ENCODE measurements around the gene CEP170B.

The CEP170B gene

GRCh38 chr14:104867371-104868059, 2.4 kb downstream of the CEP170B start:
- no peak for DNase-seq (ENCODE audit: low read depth in 3 of 3)

GRCh38 chr14:104868060-104868740, 3.1 kb downstream of the CEP170B start:
- no peak for DNase-seq (ENCODE audit: low read depth in 3 of 3)

- no peak for DNase-seq (ENCODE audit: low read depth in 3 of 3)
These were observed 3.9 kb downstream of the CEP170B start for GRCh38 chr14:104868811-104869572.

GRCh38 chr14:104869669-104870367, 4.8 kb downstream of the CEP170B start:
- DNase-seq (ENCODE audit: low read depth in 3 of 3) = no peak

GRCh38 chr14:104870368-104871144, 5.5 kb downstream of the CEP170B start:
- DNase-seq (ENCODE audit: low read depth in 3 of 3) = peak in 1 of 3 experiments; percentile 51

GRCh38 chr14:104871145-104871655, 6.1 kb downstream of the CEP170B start:
- DNase-seq (ENCODE audit: low read depth in 3 of 3) = no peak

- DNase-seq (ENCODE audit: low read depth in 3 of 3) = no peak
These were observed 6.8 kb downstream of the CEP170B start for GRCh38 chr14:104871656-104872468.

GRCh38 chr14:104872469-104873341, 7.6 kb downstream of the CEP170B start:
- DNase-seq (ENCODE audit: low read depth in 3 of 3) = no peak

GRCh38 chr14:104873380-104874055, 8.4 kb downstream of the CEP170B start:
- no peak for DNase-seq (ENCODE audit: low read depth in 3 of 3)

- DNase-seq (ENCODE audit: low read depth in 3 of 3) = no peak
These were observed 9.1 kb downstream of the CEP170B start for GRCh38 chr14:104874110-104874531.

- no peak for DNase-seq (ENCODE audit: low read depth in 3 of 3)
These were observed 9.7 kb downstream of the CEP170B start for GRCh38 chr14:104874571-104875411.

GRCh38 chr14:104875412-104875751, 10.3 kb downstream of the CEP170B start:
- DNase-seq (ENCODE audit: low read depth in 3 of 3) = no peak

- no peak for DNase-seq (ENCODE audit: low read depth in 3 of 3)
These were observed 10.7 kb downstream of the CEP170B start for GRCh38 chr14:104875811-104876210.

GRCh38 chr14:104876251-104876699, 11.2 kb downstream of the CEP170B start:
- peak in 1 of 3 experiments; percentile 35 for DNase-seq (ENCODE audit: low read depth in 3 of 3)

- DNase-seq (ENCODE audit: low read depth in 3 of 3) = no peak
These were observed 12.2 kb downstream of the CEP170B start for GRCh38 chr14:104877066-104877805.

GRCh38 chr14:104877806-104878550, 12.9 kb downstream of the CEP170B start:
- no peak for DNase-seq (ENCODE audit: low read depth in 3 of 3)
